Body of pancreas (tissue), 4 donors: ENCODE results near the gene SOX10.

ENCODE experiments used
- CTCF ChIP-seq, 7 experiments: fragments of 450-650 bp in 4 of 7; fragments of 200-600 bp in 3 of 7; sonication (generic) in 3 of 7; IDR thresholded peaks; one replicate each; pipeline ENCODE4 v1.5.1; 2016 to 2019; ENCODE audit warnings: antibody characterized with exemption in 7 of 7
- POLR2A ChIP-seq, 3 donors: fragments of 450-650 bp; IDR thresholded peaks; one replicate each; pipeline ENCODE4 v1.6.1; 2016; ENCODE audit warnings: antibody characterized with exemption in 3 of 3, mild to moderate bottlenecking in 2 of 3

GRCh38 chr22:38018938-38019827, 34.8 kb upstream of the SOX10 start:
- TF ChIP-seq CTCF (IDR thresholded peaks at IDR 0.05): no peak
- no peak for TF ChIP-seq POLR2A (IDR thresholded peaks at IDR 0.05)
